H9 (cell line): ENCODE data around the gene NECTIN1. TPM values are rescaled to one million over a fixed set of nuclear protein-coding genes. Genes with fewer than 3 reads are reported as not detected.

ENCODE experiments used
- DNase-seq: peaks from one replicate; pipeline ENCODE4 v3.0.0-alpha.2; 2017
- H2AFZ ChIP-seq: one replicate; pipeline ENCODE4 v1.6.1; 2013; ENCODE audit warnings: mild to moderate bottlenecking, low read length, control low read depth, moderate library complexity
- H2AK5ac ChIP-seq: 2 replicates; pipeline ENCODE4 v1.6.1; 2013; ENCODE audit warnings: low read length, control low read depth, mixed read lengths; ENCODE audit not compliant: insufficient read length
- H2BK120ac ChIP-seq: one replicate; pipeline ENCODE4 v1.6.1; 2013; ENCODE audit warnings: low read depth, mild to moderate bottlenecking, low read length, control low read depth, inconsistent platforms; ENCODE audit not compliant: poor library complexity, severe bottlenecking
- H2BK12ac ChIP-seq: 2 replicates; pipeline ENCODE4 v1.6.1; 2013; ENCODE audit warnings: low read length, control low read depth, mixed read lengths, low read depth; ENCODE audit not compliant: insufficient read length
- H2BK15ac ChIP-seq: 2 replicates; pipeline ENCODE4 v1.6.1; 2013; ENCODE audit warnings: low read depth, low read length, control low read depth
- H2BK20ac ChIP-seq: one replicate; pipeline ENCODE4 v1.6.1; 2013; ENCODE audit warnings: low read depth, mild to moderate bottlenecking, low read length, control low read depth, inconsistent platforms; ENCODE audit not compliant: poor library complexity, severe bottlenecking
- H2BK5ac ChIP-seq: 2 replicates; pipeline ENCODE4 v1.6.1; 2013; ENCODE audit warnings: low read length, control low read depth, mixed read lengths; ENCODE audit not compliant: insufficient read length
- H3K14ac ChIP-seq: 2 replicates; pipeline ENCODE4 v1.6.1; 2013; ENCODE audit warnings: low read length, control low read depth; ENCODE audit not compliant: insufficient read depth
- H3K18ac ChIP-seq: 2 replicates; pipeline ENCODE4 v1.6.1; 2013; ENCODE audit warnings: low read depth, mild to moderate bottlenecking, mixed read lengths, low read length, control low read depth; ENCODE audit not compliant: insufficient read length
- H3K23ac ChIP-seq: 2 replicates; pipeline ENCODE4 v1.6.1; 2013; ENCODE audit warnings: low read length, control low read depth, mixed read lengths, low read depth; ENCODE audit not compliant: insufficient read length
- H3K23me2 ChIP-seq: 2 replicates; pipeline ENCODE4 v1.6.1; 2013; ENCODE audit warnings: low read depth, mild to moderate bottlenecking, mixed read lengths, low read length, control low read depth; ENCODE audit not compliant: insufficient read length, poor library complexity, severe bottlenecking
- H3K27ac ChIP-seq: 2 replicates; pipeline ENCODE4 v1.5.1; 2013; ENCODE audit warnings: low read length, control low read depth, mixed read lengths, low read depth; ENCODE audit not compliant: insufficient read length
- H3K27me3 ChIP-seq: 2 replicates; pipeline ENCODE4 v1.6.1; 2013; ENCODE audit warnings: low read length, control low read depth, inconsistent platforms; ENCODE audit not compliant: insufficient read depth
- H3K4ac ChIP-seq: 2 replicates; pipeline ENCODE4 v1.6.1; 2013; ENCODE audit warnings: low read depth, mild to moderate bottlenecking, control low read depth, inconsistent platforms, low read length, moderate library complexity
- H3K4me1 ChIP-seq: 2 replicates; pipeline ENCODE4 v1.6.1; 2013; ENCODE audit warnings: low read length, control low read depth, inconsistent platforms; ENCODE audit not compliant: insufficient read depth
- H3K4me2 ChIP-seq: 2 replicates; pipeline ENCODE4 v1.6.1; 2013; ENCODE audit warnings: low read length, control low read depth, mixed read lengths; ENCODE audit not compliant: insufficient read length, insufficient read depth
- H3K56ac ChIP-seq: 2 replicates; pipeline ENCODE4 v1.6.1; 2013; ENCODE audit warnings: low read depth, mild to moderate bottlenecking, mixed read lengths, low read length, control low read depth; ENCODE audit not compliant: insufficient read length
- H3K79me1 ChIP-seq: 2 replicates; pipeline ENCODE4 v1.6.1; 2013; ENCODE audit warnings: low read depth, mild to moderate bottlenecking, moderate library complexity, low read length, control low read depth, inconsistent platforms; ENCODE audit not compliant: insufficient read depth, poor library complexity, severe bottlenecking
- H3K79me2 ChIP-seq: 2 replicates; pipeline ENCODE4 v1.6.1; 2013; ENCODE audit warnings: low read length, control low read depth, inconsistent platforms; ENCODE audit not compliant: insufficient read depth
- H3K9ac ChIP-seq: 2 replicates; pipeline ENCODE4 v1.6.1; 2013; ENCODE audit warnings: low read length, control low read depth, mixed read lengths; ENCODE audit not compliant: insufficient read length; ENCODE audit errors: extremely low read depth
- H3K9me3 ChIP-seq: one replicate; pipeline ENCODE4 v1.6.1; 2013; ENCODE audit warnings: low read depth, low read length, inconsistent platforms; ENCODE audit not compliant: control insufficient read depth
- H3T11ph ChIP-seq: one replicate; pipeline ENCODE4 v1.6.1; 2013; ENCODE audit warnings: mild to moderate bottlenecking, low read length, control low read depth, inconsistent platforms
- H4K20me1 ChIP-seq: one replicate; pipeline ENCODE4 v1.6.1; 2013; ENCODE audit not compliant: control insufficient read depth, insufficient read length, insufficient read depth
- H4K5ac ChIP-seq: 2 replicates; pipeline ENCODE4 v1.6.1; 2013; ENCODE audit warnings: low read depth, mild to moderate bottlenecking, mixed read lengths, low read length, control low read depth; ENCODE audit not compliant: insufficient read length
- H4K8ac ChIP-seq: replicated peaks from 2 replicates; pipeline ENCODE4 v1.6.1; 2013; ENCODE audit warnings: low read length, control low read depth, mixed read lengths, low read depth; ENCODE audit not compliant: insufficient read length
- H4K91ac ChIP-seq: 2 replicates; pipeline ENCODE4 v1.6.1; 2013; ENCODE audit warnings: low read depth, mild to moderate bottlenecking, moderate library complexity, mixed read lengths, low read length, control low read depth; ENCODE audit not compliant: insufficient read length
- H3K27ac Mint-ChIP-seq, 3 experiments: 2 replicates in 2 of 3; 3 replicates in 1 of 3; pipeline ENCODE4 v1.8.0; 2020 to 2021; ENCODE audit warnings: mixed read lengths in 3 of 3, mild to moderate bottlenecking in 1 of 3, moderate library complexity in 1 of 3
- H3K27me3 Mint-ChIP-seq: 2 replicates; pipeline ENCODE4 v1.8.0; 2021; ENCODE audit warnings: low read depth, mild to moderate bottlenecking, moderate library complexity, mixed read lengths
- H3K36me3 Mint-ChIP-seq, 3 experiments: 2 replicates in 2 of 3; 3 replicates in 1 of 3; pipeline ENCODE4 v1.8.0; 2020 to 2021; ENCODE audit warnings: low read depth in 3 of 3, mixed read lengths in 3 of 3; ENCODE audit not compliant: insufficient read depth in 1 of 3
- H3K4me1 Mint-ChIP-seq, 2 experiments: 2 replicates each; pipeline ENCODE4 v1.8.0; 2020; ENCODE audit warnings: mixed read lengths in 2 of 2
- H3K4me3 Mint-ChIP-seq, 2 experiments: 2 replicates in 1 of 2; 3 replicates in 1 of 2; pipeline ENCODE4 v1.8.0; 2020 to 2021; ENCODE audit warnings: mild to moderate bottlenecking in 2 of 2, mixed read lengths in 2 of 2, moderate library complexity in 1 of 2
- H3K9me3 Mint-ChIP-seq, 2 experiments: 2 replicates in 1 of 2; 3 replicates in 1 of 2; pipeline ENCODE4 v1.8.0; 2020; ENCODE audit warnings: mild to moderate bottlenecking in 2 of 2, mixed read lengths in 2 of 2, moderate library complexity in 1 of 2
- CTCF ChIP-seq: fragments of 200-600 bp; sonication (generic); conservative IDR thresholded peaks from 3 replicates; pipeline ENCODE4 v1.8.0; 2021; ENCODE audit warnings: antibody characterized with exemption, mild to moderate bottlenecking
- total RNA-seq: library from RNA; stranded (reverse); gene quantifications from 2 replicates; pipeline ENCODE4 v1.2.1, GENCODE V29; 2021

NECTIN1 gene
- total RNA-seq, 1 experiment from 2014 or later, result 113 TPM

- Histone ChIP-seq H3K79me2 (no peaks in the 10 kb centered on the region), H2BK5ac (no peak overlapping the region), H3K23me2 (no peaks in the 10 kb centered on the region), H4K20me1 (no peaks in the 10 kb centered on the region), H2BK20ac (no peak overlapping the region), H4K5ac (no peak overlapping the region), H4K91ac (no peak overlapping the region), H3K27me3 (peaks cover 4% of the 10 kb centered on the region; the same call in 1 of the 2 replicates), H2AK5ac (no peak overlapping the region), H2BK120ac (no peak overlapping the region), H3K27ac (no peak overlapping the region), H3K4ac (no peak overlapping the region), H3K4me1 (peaks cover 10% of the 10 kb centered on the region; the same call in 1 of the 2 replicates), H3K14ac (no peak overlapping the region), H2BK15ac (no peak overlapping the region), H3K9ac (no peak overlapping the region), H2BK12ac (no peak overlapping the region), H4K8ac (no peak overlapping the region), H3K4me2 (no peak overlapping the region), H3K23ac (no peak overlapping the region), H3K9me3 (no peaks in the 10 kb centered on the region), H3K79me1 (no peaks in the 10 kb centered on the region), H2AFZ (no peak overlapping the region), H3K18ac (no peak overlapping the region), H3T11ph (no peak overlapping the region), H3K56ac (no peak overlapping the region)
- DNase-seq, result no peak
- no peak overlapping the region for H3K4me3 Mint-ChIP-seq
- no peak overlapping the region; a peak in 2 of 7 replicates for H3K27ac Mint-ChIP-seq
- H3K27me3 Mint-ChIP-seq, result peaks cover 39% of the 10 kb centered on the region
- H3K4me1 Mint-ChIP-seq, result peaks cover 59 to 66% of the 10 kb centered on the region in 2 experiments
- no peak for TF ChIP-seq CTCF
- 0 out of 7 replicates have a peak, but pooled peaks cover 0 to 1% (median 0%) of the 10 kb centered on the region in 3 experiments for H3K36me3 Mint-ChIP-seq
- no peaks in the 10 kb centered on the region; a peak in 1 of 5 replicates for H3K9me3 Mint-ChIP-seq
Measured at GRCh38 chr11:119615882-119616196, 113.2 kb downstream of the NECTIN1 start.
